Measurements from ENCODE around the gene S100A3.
"Not testable (repeated sequence)": the region's sequence is repeated elsewhere in the genome, so short reads cannot be mapped to it uniquely, and the experiment has no call there.

The S100A3 gene

GRCh38 chr1:153532181-153532580 is 16.9 kb downstream of the S100A3 start:
- Mint-ChIP-seq H3K27ac (peak overlapping the region; percentile 91 to 95), H3K27me3 (no peaks in the 10 kb centered on the region), H3K4me1 (ENCODE audit: low read depth in 2 of 2) (peaks cover 52 to 55% of the 10 kb centered on the region in 2 donors), H3K9me3 (no peaks in the 10 kb centered on the region), H3K36me3 (ENCODE audit: insufficient read depth) (peaks cover 49% of the 10 kb centered on the region), H3K4me3 (peak overlapping the region; percentile 88 to 92)
- peak; percentile 40 to 50 (median 40) for DNase-seq
- peak; percentile 44 for ATAC-seq (replicated peaks)

DNA sequence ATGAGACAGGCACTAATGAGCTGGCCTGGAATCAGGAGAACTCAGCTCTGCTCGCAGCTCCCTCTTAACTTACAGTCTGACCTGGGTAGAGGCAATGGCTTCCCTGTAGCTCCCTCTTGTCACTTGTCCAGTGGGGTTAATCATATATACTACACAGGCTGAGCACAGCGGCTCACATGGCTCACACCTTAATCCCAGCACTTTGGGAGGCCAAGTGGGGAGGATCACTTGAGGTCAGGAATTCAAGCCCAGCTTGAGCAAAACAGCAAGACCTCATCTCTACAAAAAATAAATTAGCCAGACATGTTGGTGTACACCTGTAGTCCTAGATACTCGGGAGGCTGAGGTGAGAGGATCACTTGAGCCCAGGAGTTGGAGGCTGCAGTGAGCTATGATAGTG is 17.4 kb downstream of the S100A3 start:
- H3K4me1 Mint-ChIP-seq (ENCODE audit: low read depth in 2 of 2), result peaks cover 50 to 51% of the 10 kb centered on the region in 2 donors

DNA sequence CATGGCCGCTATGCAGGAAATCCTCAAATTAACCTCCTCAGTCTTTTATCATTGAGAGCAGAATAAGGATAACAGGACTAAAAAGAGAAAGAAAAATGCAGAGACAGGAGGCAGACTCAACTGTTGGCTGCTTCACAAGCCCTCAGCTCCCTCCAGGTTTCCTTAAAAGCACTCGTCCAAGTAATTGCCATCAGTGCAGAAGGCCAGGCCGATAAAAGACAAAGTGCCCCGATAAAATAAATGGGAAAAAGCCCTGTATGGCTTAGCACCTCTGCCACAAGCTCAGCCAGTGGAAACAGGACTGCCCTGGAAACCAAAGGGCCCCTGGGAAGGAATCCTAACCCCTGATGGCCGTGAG is 21.4 kb downstream of the S100A3 start:
- H3K36me3 Mint-ChIP-seq (ENCODE audit: insufficient read depth), result peaks cover 10% of the 10 kb centered on the region
- H3K4me1 Mint-ChIP-seq (ENCODE audit: low read depth in 2 of 2), result peaks cover 17 to 21% of the 10 kb centered on the region in 2 donors
- H3K9me3 Mint-ChIP-seq, result no peaks in the 10 kb centered on the region
- no peaks in the 10 kb centered on the region for H3K27me3 Mint-ChIP-seq
- ATAC-seq (replicated peaks) (no peak), DNase-seq (no peak)
- H3K4me3 Mint-ChIP-seq, result no peak overlapping the region
- peak overlapping the region in 1 of 2 donors; percentile 59 for H3K27ac Mint-ChIP-seq

More for the DNA sequence above, 17.4 kb downstream of the S100A3 start:
- Mint-ChIP-seq H3K27ac (peak overlapping the region; percentile 91 to 95), H3K27me3 (no peaks in the 10 kb centered on the region), H3K9me3 (no peaks in the 10 kb centered on the region), H3K4me3 (peak overlapping the region; percentile 88 to 92), H3K36me3 (ENCODE audit: insufficient read depth) (peaks cover 45% of the 10 kb centered on the region)
- ATAC-seq (replicated peaks) (no peak), DNase-seq (no peak)

DNA sequence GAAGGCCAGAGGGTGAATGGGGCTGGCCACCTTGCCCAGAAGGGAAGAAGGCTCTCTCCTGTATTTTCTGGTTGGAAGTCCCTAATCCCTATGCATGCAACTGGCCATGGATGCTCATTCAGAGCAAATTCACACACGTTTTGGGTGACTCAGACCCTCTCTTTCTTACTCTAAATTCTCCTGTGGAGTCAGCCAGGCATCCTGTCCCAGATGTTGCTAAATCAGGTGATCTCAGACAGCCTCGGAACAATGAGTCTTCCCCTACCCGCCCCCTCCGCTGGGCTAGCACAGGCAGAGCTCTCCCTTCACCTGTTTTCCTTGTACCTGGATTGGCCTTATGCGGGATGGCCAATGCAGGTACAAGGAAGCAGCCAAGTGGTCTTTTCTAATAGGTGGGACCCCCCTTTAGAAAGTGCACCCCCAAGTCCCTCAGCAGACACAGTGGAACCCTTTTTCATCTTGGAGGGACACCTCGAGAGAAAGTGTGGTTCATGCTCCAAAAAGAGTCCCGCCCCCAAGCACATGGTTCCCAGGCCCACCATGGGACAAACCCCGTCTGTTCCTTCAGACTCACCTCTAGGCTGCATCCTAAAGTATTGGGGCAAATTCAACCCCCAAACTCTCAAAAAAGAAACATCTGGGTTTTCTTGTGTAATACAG is 21.9 kb downstream of the S100A3 start:
- Mint-ChIP-seq H3K4me3 (no peak overlapping the region), H3K4me1 (ENCODE audit: low read depth in 2 of 2) (peaks cover 14 to 16% of the 10 kb centered on the region in 2 donors), H3K27ac (peak overlapping the region in 1 of 2 donors; percentile 59), H3K36me3 (ENCODE audit: insufficient read depth) (peaks cover 5% of the 10 kb centered on the region), H3K9me3 (no peaks in the 10 kb centered on the region), H3K27me3 (no peaks in the 10 kb centered on the region)
- DNase-seq (no peak), ATAC-seq (replicated peaks) (no peak)

- Mint-ChIP-seq H3K4me1 (ENCODE audit: low read depth in 2 of 2) (peaks cover 7% of the 10 kb centered on the region in 2 donors), H3K36me3 (ENCODE audit: insufficient read depth) (peaks cover 5% of the 10 kb centered on the region), H3K9me3 (no peaks in the 10 kb centered on the region), H3K27ac (peak overlapping the region in 1 of 2 donors; percentile 59), H3K27me3 (no peaks in the 10 kb centered on the region), H3K4me3 (no peak overlapping the region)
- DNase-seq (no peak), ATAC-seq (replicated peaks) (no peak)
Measured at GRCh38 chr1:153526132-153526543, 22.9 kb downstream of the S100A3 start.

DNA sequence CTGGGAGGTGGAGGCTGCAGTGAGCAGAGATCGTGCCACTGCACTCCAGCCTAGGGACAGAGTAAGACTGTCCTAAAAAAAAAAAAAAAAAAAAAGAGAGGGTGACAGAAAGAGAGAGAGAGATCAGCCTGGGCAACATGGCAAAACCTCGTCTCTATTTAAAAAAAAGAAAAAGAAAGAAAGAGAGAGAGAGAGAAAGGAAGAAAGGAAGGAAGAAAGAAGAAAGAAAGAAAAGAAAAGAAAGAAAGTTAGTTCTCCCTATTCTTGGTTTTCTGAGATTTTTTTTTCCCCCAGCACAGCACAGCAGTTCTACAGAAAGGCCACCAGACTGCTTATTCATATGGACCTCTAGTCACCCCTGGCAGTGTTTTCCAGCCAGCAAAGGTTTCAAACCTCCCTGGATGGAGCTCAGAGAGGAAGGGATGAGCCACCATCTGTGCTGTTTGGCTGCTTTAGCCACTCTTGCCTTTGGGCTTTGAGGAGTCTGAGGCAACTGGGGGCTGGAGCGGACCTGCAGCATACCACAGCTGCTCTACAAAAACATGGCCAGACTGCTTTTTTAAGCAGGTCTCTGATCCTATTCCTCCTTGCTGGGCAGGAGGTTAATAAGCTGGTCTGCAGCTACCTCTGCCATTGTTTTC is 23.9 kb downstream of the S100A3 start:
- Mint-ChIP-seq H3K4me3 (no peak overlapping the region), H3K4me1 (ENCODE audit: low read depth in 2 of 2) (peaks cover 2 to 3% of the 10 kb centered on the region in 2 donors), H3K27ac (no peak overlapping the region), H3K27me3 (no peaks in the 10 kb centered on the region), H3K36me3 (ENCODE audit: insufficient read depth) (peaks cover 4% of the 10 kb centered on the region), H3K9me3 (no peaks in the 10 kb centered on the region)
- no peak for ATAC-seq (replicated peaks)
- no peak for DNase-seq

GRCh38 chr1:153522353-153523048 is 26.6 kb downstream of the S100A3 start:
- not testable (repeated sequence) for H3K27me3 Mint-ChIP-seq, H3K27ac Mint-ChIP-seq

GRCh38 chr1:153521808-153522207 is 27.2 kb downstream of the S100A3 start:
- ATAC-seq (replicated peaks); DNase-seq: not testable (repeated sequence)

More at GRCh38 chr1:153522353-153523048, 26.6 kb downstream of the S100A3 start:
- H3K4me3 Mint-ChIP-seq; ATAC-seq (replicated peaks); DNase-seq; H3K4me1 Mint-ChIP-seq (ENCODE audit: low read depth in 2 of 2); H3K9me3 Mint-ChIP-seq; H3K36me3 Mint-ChIP-seq (ENCODE audit: insufficient read depth): not testable (repeated sequence)

DNA sequence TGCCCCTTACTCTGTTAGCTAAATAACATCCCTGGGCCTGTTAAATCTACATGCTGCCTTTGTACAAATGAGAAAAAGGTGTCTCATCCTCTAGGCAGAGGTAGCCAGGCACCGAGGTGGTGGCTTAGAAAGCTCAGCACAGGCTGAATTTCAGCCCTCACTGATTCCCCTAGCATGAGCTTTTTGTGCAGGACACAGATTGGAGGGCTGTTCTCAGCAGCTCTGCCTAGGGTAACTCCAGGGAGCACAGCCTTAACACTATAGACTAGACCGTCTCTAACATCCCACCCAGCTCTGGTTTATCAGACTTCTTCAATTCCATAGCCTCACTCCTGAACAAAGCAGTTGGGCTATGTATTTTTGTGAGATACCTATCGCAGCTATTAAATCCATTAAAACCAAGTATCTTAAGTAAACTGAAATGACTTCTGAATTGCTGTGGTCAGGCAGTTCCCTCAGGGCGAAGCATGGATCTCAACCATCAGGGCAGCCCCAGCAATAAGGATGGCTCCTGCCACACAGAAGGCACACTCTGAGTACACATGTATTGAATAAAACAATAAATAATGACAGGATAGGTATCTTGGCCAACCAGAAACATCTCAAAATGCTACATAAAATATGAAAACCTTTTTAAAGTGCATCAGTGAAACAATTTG is 28.1 kb downstream of the S100A3 start:
- Mint-ChIP-seq H3K27me3 (no peaks in the 10 kb centered on the region), H3K4me1 (ENCODE audit: low read depth in 2 of 2) (peaks cover 5 to 6% of the 10 kb centered on the region in 2 donors), H3K9me3 (no peaks in the 10 kb centered on the region), H3K27ac (no peak overlapping the region), H3K36me3 (ENCODE audit: insufficient read depth) (no peaks in the 10 kb centered on the region), H3K4me3 (no peak overlapping the region)
- DNase-seq, result no peak
- no peak for ATAC-seq (replicated peaks)

More at GRCh38 chr1:153521808-153522207, 27.2 kb downstream of the S100A3 start:
- H3K4me3 Mint-ChIP-seq; H3K27me3 Mint-ChIP-seq; H3K27ac Mint-ChIP-seq; H3K4me1 Mint-ChIP-seq (ENCODE audit: low read depth in 2 of 2); H3K36me3 Mint-ChIP-seq (ENCODE audit: insufficient read depth); H3K9me3 Mint-ChIP-seq: not testable (repeated sequence)

DNA sequence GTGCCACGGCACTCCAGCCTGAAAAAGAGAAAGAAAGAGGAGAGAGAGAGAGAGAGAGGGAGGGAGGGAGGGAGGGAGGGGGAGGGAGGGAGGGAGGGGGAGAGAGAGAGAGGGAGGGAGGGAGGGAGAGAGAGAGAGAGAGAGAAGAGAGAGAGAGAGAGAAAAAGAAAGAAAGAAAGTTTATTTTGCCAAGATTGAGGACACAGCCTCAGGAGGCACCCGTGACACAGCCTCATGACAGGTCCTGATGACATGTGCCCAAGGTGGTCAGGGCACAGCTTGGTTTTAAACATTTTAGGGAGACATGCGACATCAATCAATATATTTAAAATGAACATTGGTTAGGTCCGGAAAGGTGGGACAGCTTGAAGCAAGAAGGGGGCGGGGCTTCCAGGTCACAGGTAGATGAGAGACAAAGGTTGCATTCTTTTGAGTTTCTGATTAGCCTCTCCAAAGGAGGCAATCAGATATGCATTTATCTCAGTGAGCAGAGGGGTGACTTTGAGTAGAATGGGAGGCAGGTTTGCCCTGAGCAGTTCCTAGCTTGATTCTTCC is 28.8 kb downstream of the S100A3 start:
- DNase-seq; H3K9me3 Mint-ChIP-seq; H3K27me3 Mint-ChIP-seq; H3K4me1 Mint-ChIP-seq (ENCODE audit: low read depth in 2 of 2); ATAC-seq (replicated peaks); H3K36me3 Mint-ChIP-seq (ENCODE audit: insufficient read depth); H3K4me3 Mint-ChIP-seq: not testable (repeated sequence)
- H3K27ac Mint-ChIP-seq, result peak overlapping the region in 1 of 2 donors; percentile 16

DNA sequence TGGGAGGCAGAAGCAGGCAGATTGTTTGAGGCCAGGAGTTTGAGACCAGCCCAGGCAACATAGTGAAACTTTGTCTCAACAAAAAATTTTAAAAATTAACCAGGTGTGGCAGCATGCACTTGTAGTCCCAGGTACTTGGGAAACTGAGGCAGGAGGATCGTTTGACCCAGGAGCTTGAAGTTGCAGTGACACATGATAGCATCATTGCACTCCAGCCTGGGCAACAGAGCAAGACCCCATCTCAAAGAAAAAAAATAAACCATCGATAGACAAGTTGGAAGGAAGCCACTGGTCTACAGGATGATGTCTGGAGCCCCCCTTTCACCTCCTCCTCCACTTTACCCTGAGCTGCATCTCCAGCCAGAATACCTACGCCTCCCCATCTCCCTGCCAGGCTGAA is 29.8 kb downstream of the S100A3 start:
- no peaks in the 10 kb centered on the region for H3K9me3 Mint-ChIP-seq
- peaks cover 5 to 6% of the 10 kb centered on the region in 2 donors for H3K4me1 Mint-ChIP-seq (ENCODE audit: low read depth in 2 of 2)
- no peak for DNase-seq
- no peak for ATAC-seq (replicated peaks)
- no peak overlapping the region for H3K4me3 Mint-ChIP-seq
- no peak overlapping the region for H3K27ac Mint-ChIP-seq
- H3K27me3 Mint-ChIP-seq, result no peaks in the 10 kb centered on the region
- H3K36me3 Mint-ChIP-seq (ENCODE audit: insufficient read depth), result no peaks in the 10 kb centered on the region

GRCh38 chr1:153515504-153516394 is 33.3 kb downstream of the S100A3 start:
- no peaks in the 10 kb centered on the region for H3K27me3 Mint-ChIP-seq
- DNase-seq, result no peak
- H3K36me3 Mint-ChIP-seq (ENCODE audit: insufficient read depth), result no peaks in the 10 kb centered on the region
- H3K4me3 Mint-ChIP-seq, result no peak overlapping the region
- peak overlapping the region; percentile 22 to 64 for H3K27ac Mint-ChIP-seq
- H3K4me1 Mint-ChIP-seq (ENCODE audit: low read depth in 2 of 2), result peaks cover 10 to 12% of the 10 kb centered on the region in 2 donors
- no peak for ATAC-seq (replicated peaks)
- H3K9me3 Mint-ChIP-seq, result no peaks in the 10 kb centered on the region
